GM19455 (cell line): ENCODE results near the gene PRSS50.
"Not testable (repeated sequence)": the region's sequence is repeated elsewhere in the genome, so short reads cannot be mapped to it uniquely, and the experiment has no call there.

Experiments
- ATAC-seq: cut with Tn5 transposase; IDR thresholded peaks from one replicate; pipeline ENCODE4 v1.9.1; 2021; ENCODE audit not compliant: unreplicated experiment

Gene PRSS50

DNA sequence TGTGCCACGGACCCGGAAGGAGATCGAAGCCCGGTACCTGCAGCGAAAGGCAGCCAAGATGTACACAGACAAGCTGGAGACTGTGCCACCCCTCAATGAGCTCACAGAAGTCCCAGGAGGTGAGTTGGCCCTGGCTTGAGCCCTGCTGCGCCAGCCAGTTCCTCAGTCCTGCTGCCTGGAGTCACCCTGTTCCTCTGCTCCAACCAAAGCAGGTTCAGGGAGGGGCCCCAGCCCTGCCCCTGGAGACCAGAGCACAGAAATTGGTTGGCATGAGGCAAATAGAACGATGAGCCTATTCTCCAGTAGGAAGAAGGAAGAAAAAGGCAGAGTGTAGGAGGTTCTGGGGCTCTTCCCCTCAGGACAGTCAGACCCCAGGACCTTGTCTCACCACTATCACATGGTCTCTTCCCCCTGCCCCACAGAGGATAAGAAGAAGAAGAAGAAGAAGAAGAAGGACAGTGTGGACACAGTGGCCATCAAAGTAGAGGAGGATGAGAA lies 8.5 kb downstream of the PRSS50 start:
- no peak for ATAC-seq

DNA sequence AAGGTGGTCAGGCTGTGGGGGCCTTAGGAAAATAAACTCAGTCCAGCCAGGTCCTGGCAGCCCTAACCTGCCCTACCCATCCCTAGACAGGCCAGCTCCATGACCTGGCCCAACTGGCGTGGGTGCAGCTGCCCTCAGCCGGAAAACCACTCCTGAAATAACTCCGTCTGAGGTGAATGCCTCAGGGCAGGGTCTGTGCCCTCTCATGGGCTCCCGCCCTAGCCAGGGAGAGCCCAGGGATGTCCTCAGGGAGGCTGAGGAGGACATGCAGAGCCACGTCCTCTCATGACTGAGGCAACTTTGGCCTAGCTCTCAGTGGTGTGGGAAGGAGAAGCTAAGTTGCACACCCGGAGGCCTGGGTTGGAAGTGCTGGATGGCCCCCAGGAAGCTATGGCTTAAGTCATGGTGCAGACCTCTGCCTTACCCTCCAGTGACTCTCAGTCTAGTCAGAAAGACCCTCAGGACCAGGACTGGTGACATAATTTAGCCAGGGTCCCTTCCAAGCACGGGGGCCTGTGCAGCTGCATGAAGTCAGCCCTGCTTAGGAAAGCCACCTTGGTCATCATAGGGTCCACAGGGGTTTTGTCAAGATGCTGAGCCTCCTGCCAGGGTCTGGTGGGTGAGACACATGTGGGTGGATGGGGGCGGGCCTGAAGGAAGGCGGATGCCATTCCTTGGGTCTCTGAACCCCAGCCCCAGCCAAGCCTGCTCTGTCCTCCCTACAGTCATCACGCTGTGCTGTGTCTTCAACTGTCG lies 9.1 kb downstream of the PRSS50 start:
- no peak for ATAC-seq

DNA sequence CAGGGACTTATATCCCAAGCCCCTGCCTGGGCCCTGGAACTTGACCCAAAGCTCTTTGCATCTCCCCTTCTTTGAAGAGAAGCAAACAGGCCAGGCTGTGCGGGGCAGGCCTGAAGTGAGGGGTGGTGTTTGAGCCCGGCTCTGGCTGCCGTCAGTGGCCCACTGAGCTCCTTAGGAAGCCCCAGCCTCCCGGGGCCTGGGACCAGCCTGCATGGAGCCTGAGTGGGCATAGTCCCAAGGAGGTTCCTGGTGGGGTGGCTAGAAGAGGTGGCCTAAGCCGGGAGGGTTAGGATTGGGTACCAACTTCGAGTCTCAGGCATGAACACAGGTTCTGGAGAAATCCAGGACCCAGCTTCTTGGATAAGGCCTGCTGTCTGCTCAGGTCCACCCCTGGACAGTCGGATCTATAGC lies 10.1 kb downstream of the PRSS50 start:
- no peak for ATAC-seq

DNA sequence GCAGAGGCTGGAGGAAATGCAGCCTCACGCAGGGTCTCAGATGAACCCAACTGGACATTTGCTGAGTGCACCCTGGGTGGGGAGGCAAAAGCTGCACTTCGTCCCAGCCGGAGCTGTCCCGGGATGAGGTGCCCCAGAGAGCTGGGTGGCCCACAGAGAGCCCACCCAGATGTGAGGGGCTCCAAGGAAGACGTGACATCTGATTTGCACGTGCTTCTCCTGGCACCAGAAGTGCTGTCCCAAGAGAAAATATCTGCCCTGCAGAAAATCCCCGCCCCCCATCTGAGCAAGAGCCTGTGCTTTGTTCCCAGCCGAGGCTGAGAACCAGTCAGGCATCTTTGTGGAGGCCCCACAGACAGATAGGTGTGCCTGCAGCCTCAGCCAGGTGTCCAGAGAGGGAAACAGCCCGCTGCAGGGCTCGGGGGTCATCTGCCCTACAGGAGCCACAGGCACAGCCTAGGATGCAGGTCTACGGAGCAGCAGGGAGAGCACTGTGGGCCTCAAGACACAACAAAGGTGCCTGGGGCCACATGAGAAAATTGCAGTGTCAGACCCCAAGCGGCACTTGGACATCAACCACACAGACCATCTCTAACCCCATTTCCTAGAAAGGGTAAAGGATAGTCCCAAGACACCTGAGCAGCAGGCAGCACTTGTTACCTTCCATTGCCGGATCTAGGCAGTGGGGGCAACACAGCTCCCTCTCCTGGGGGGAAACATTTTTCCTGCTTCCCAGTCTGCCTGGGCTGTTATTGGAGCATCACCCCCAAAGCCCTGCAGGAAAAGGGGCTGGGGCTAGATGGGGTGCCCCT lies 10.7 kb downstream of the PRSS50 start:
- no peak for ATAC-seq

DNA sequence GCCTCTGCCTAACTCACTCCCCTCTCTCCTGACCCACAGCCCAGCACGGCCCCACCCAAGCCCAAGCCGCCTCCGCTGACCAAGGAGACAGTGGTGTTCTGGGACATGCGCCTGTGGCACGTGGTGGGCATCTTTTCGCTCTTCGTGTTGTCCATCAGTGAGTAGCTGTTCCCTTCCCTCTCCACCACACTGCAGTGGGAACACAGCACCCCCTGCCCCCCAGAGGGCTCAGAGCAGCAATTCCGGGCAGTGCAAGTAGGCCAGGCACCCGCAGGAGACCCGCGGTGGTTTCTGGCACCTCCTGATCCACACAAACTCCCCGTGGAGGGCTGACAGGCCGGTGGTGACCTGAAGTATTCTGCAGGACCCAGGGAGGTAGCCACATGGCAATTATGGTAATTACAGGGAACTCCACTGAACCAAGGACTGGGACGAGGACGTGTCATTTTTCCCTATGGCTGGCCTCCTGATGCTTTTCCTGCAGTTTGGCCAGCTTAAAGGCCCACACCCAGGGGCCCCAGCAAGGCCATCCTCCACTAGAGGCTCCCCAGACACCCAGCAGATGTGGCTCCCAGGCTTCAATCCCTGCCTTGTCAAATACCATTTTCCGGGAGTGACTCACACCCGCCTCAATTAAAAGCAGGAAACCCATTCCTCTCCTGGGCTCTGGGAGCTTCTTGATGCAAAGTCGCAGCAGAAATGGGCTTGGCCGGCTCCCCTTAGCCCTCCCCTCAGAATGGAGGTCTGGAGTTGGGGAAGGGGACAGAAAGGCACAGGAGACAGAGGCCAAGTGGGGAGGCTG lies 11.7 kb downstream of the PRSS50 start:
- no peak for ATAC-seq

GRCh38 chr3:46705022-46705530 lies 12.6 kb downstream of the PRSS50 start:
- ATAC-seq = no peak

DNA sequence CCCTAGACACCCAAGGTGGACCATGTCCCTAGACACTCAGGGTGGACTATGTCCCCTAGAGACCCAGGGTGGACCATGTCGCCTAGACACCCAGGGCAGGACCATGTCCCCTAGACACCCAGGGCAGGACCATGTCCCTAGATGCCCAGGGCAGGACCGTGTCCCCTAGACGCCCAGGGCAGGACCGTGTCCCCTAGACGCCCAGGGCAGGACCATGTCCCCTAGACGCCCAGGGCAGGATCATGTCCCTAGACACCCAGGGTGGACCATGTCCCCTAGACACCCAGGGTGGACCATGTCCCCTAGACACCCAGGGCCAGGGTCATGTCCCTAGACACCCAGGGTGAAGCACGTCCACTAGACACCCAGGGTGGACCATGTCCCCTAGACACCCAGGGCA lies 13.3 kb downstream of the PRSS50 start:
- ATAC-seq = not testable (repeated sequence)

DNA sequence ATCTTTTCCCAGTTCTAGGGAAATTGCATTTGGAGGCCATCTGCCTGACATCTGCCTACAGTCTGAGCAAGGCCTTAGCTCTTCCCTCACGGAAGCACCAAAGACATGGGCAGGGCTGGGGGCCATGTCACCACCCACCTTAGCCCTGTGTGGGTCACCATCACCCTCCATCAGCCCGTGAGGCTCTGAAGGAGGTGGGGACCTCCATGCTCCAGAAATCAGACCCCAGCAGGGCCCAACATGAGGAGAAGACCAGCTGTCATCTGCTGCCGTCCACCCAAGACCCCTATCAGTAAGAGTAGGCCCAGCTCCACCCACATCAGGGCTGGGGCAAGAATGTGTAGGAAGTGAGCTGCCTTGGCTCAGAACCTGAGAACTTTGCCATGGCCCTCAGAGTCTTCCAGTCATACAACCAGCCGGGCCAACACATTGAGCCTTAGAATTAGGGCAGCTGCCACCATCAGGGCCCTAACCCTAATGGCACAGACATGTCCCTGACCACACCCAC lies 14.6 kb downstream of the PRSS50 start:
- ATAC-seq = no peak

- no peak for ATAC-seq
These were observed 15.2 kb downstream of the PRSS50 start for GRCh38 chr3:46702246-46703012.

DNA sequence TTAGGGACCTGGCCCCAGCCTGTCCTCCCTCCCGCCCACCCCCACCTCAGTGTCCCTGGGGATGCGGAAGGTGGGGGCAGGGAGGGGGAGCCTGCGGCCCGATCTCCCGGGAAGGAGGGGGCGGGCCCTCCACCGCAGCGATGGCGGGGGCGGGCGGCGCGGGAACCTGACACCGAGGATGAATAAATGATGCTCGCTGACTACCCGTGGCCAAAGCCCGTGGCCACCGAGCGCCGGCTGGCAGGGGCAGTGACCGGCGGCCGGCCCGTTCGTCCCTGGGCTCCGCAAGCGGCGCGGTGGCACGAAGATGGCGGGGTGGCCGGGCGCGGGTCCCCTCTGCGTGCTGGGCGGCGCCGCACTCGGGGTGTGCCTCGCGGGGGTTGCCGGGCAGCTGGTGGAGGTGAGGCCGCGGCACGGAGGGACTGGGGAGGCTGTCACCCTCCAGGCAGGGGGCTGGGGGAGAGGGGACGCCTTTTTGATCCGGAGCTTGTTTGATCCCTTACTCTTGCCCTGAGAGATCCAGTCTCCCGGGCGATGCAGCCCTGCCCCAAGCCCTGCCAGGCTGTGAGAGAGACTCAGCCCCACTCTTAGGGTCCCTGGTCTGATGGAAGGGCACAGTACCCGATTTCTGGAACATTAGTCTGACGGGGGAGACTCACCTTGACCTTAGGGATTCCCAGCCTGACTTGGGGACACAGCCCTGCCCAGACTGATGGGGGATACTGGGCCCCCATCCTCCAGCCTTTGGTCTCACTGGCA lies 16.3 kb downstream of the PRSS50 start, which contains the start of gene TMIE:
Gene TMIE (plus strand): TSS at position 212 of the 759 bp plus-strand sequence. CDS start 96 bp downstream, at position 308.
- no peak for ATAC-seq

GRCh38 chr3:46700772-46701171 lies 16.9 kb downstream of the PRSS50 start:
- no peak for ATAC-seq

DNA sequence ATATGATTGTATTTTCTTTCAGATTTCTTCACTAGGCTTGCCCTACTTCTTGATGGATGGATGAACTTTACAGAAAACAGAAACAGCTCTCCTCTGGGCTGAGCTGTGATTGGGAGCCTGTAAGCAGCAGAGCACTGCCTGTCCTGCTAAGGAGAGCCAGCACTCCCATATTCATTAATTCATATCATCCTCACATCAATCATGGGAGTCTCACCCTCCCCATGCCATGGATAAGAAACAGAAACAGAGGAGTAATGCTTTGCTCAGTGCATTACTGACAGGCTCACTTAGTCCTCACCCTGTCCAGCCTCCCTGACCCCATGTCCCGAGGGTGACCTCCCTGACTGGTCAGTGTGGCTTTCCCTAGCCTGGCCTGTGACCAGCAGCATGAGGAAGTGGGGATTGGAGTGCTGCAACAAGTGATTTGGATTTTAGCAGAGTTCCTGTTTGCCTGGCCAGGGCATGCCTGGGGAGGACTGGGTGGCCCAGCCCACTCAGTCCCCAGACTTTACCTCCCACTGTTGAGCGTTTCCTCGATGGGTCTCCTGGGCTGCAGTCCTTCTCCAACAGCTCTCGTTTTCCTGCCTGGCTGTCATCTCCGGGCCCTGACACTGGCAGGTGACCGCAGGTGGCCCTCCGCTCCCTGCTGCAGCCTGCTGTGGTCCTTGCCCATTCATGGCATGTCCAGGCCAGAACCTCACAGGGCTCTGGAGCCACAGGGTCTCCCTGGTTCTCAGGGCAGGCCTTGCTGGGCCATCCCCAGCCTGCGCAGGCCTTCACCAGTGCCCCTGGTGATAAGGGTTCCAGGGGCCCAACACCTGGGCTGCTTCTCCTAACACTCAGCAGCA lies 17.8 kb downstream of the PRSS50 start:
- no peak for ATAC-seq

DNA sequence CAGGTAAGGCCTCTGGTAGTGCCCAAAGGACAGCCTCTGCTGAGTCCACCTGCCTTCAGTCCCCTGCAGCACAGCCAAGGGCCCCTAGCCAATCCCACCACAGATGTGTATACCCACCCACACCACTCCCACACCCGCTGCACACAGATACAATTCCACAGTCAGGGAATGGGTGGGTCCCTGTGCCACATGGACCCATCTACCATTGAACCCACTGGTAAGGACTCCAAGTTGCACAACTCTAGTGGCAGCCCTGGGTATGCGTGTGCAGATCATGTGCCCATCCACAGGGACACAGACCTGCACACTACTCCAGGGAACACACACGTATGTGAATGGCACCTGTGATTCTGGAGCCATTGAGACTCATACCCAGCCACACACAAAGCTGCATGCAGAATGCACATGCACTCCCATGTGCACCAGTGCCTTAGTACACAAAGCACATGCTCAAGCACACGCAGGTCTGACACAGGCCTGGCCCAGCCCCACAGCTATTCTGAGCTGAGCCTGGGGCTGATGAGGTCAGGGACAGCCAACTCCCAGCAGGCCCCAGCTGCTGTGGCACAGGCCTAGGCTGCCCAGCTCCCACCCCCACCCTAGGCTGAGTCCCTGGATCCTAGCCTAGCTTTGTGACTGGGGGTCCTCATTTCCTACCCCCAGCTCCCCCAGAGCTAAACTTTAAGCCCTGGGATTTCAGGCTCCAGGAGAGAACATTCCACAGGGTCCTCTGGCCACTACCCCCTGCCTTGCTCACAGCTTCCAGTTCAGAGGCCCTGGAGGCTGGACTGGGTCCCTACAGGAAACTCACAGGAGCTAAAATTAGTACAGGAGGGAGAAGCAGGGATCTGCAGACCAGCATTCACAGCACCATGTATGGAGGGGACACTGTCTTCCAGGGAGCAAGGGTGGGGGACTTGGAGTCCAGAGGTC lies 21.4 kb downstream of the PRSS50 start:
- ATAC-seq = no peak

DNA sequence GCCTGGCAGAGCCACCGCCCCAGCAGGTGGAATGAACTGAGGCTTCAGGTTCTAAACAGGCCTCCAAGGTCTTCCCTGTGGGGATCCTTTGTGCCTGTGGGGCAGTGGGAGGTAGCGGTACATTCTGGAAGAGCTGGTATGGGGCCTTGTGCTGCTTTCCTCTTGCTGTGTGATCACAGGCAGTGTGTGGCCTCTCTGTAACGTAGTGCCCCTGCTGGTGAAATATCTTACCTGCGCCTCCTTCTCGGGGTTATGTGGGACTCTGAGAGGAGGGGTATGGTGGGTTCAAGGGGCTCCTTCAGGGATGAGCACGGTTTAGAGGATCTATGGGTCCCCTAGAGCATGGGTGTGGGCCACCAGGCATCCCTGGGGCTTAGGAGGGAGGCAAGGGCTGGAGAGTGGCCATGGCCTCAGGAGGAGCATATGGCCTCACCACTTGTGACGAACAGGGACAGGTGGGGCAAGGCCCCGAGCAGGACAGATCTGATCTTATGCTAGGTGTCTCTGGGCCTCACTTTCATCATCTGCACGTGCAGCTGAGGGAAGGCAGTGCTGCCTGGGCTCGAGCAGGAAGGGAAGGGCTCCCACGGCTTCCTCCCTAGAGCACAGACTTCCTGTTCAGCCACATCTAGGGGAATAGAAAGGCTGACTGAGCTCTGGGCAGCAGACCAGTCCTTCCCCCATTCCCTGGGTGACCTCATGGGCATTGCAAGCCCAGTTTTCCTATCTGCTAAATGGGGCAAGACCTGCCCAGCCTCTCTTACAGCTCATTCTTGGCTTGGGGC lies 22.3 kb downstream of the PRSS50 start:
- no peak for ATAC-seq

GRCh38 chr3:46694520-46694919 lies 23.1 kb downstream of the PRSS50 start:
- ATAC-seq = no peak

- ATAC-seq = no peak
These were observed 23.8 kb downstream of the PRSS50 start for GRCh38 chr3:46693892-46694226.
